GM10266 (cell line): ENCODE data around the gene SYS1.

ENCODE experiments used
- DNase-seq: peaks from one replicate; pipeline ENCODE4 v3.0.0; 2012; ENCODE audit errors: extremely low spot score
- TF ChIP-seq, protein P1 (sequence below): IDR thresholded peaks from 2 replicates; pipeline ENCODE4 v1.5.1; 2012; ENCODE audit warnings: mild to moderate bottlenecking, low read depth; ENCODE audit not compliant: control insufficient read depth, insufficient read depth; ENCODE audit errors: missing control alignments

The SYS1 gene

DNA sequence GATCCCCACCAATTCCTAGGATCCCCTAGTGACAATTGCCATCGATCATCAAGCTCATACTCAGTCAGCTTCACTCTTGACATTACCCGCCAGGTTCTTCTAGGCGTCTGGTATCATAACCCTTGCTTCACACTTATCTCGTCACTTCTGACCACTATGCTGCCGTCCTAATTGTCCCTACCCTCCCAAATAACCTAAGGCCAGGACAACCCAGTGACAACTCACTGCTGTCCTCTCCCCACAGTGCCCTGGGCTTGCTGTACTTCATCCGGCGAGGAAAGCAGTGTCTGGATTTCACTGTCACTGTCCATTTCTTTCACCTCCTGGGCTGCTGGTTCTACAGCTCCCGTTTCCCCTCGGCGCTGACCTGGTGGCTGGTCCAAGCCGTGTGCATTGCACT, 3.7 kb downstream of the SYS1 start:
- DNase-seq, result no peak
- TF ChIP-seq, protein P1, sequence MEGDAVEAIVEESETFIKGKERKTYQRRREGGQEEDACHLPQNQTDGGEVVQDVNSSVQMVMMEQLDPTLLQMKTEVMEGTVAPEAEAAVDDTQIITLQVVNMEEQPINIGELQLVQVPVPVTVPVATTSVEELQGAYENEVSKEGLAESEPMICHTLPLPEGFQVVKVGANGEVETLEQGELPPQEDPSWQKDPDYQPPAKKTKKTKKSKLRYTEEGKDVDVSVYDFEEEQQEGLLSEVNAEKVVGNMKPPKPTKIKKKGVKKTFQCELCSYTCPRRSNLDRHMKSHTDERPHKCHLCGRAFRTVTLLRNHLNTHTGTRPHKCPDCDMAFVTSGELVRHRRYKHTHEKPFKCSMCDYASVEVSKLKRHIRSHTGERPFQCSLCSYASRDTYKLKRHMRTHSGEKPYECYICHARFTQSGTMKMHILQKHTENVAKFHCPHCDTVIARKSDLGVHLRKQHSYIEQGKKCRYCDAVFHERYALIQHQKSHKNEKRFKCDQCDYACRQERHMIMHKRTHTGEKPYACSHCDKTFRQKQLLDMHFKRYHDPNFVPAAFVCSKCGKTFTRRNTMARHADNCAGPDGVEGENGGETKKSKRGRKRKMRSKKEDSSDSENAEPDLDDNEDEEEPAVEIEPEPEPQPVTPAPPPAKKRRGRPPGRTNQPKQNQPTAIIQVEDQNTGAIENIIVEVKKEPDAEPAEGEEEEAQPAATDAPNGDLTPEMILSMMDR, result no peak

DNA sequence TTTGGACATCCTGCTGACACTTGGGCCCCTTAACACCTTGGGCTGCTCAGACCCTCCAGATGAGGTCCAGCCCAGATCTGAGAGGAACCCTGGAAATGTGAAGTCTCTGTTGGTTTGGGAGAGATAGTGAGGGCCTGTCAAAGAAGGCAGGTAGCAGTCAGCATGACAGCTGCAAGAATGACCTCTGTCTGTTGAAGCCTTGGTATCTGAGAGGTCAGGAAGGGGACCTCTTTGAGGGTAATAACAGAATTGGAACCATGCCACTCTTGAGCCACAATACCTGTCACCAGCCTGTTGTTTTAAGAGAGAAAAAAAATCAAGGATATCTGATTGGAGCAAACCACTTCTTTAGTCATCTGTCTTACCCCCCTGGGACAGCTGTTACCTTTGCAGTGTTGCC, 4.2 kb downstream of the SYS1 start:
- DNase-seq, result no peak
- TF ChIP-seq, protein P1, result no peak

DNA sequence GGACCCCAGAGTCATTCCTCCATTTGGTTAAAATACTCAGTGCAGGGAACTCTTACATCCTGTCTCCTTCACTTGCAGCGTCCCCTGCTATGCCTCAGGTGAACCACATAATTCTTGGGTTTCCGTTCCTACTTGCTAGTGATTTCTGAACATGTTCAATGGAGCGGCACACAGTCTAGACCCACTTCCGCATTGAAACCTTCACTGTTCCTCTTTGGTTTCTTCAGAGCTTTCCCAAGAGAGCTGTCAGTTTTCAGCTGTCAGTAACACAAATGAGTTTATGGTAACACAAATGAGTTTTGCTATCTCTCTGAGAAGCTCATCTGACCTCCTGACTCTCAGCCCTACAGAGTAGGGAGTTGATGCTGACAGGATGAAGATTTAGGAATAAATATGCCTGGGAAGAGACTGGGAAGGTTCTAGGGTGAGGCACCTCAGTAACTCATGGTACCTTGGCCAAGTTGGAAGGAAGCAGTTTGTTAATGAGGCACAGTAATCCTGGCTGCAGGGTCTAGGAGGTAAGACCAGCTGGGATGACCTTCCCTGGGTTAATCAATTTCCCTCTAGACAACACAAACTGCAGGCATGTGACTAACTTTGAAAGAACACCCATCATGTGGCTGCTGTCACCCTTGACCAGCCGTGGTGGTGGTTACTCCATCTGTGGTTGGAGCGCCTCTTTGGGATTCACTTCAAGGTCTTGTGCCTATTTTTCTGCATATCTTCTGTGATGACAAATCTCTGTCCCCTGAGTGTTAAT, 5.4 kb downstream of the SYS1 start:
- DNase-seq, result peak; percentile 84
- TF ChIP-seq, protein P1, result no peak

DNA sequence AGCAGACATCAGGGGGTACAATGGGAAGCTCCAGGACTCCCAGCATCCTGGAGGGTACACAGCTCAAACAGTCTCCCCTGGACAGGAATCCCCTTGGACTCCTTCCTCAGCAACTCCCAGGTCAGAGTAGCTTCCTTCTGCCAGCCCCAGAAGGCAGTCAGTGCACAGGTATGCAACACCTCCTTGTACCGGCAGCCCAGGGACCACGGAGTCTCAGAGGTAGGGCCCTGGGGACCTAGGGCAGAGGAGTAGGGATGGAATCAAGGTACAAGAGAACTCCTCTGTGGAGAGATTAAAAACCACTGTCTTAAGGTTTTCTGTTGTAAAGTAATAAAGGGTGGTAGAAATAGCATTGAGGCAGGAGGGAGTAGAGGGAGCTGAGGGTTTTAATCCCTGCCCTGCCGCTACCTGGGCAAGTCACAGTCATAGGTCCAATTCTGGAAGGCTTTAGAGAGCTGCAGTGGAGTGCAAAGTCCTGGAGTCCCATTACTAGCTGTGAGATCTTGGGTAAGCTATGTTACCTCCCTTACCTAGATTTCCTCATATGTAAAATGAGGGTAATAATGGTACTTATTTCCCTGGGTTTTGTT, 7.7 kb downstream of the SYS1 start:
- TF ChIP-seq, protein P1, result no peak
- no peak for DNase-seq

DNA sequence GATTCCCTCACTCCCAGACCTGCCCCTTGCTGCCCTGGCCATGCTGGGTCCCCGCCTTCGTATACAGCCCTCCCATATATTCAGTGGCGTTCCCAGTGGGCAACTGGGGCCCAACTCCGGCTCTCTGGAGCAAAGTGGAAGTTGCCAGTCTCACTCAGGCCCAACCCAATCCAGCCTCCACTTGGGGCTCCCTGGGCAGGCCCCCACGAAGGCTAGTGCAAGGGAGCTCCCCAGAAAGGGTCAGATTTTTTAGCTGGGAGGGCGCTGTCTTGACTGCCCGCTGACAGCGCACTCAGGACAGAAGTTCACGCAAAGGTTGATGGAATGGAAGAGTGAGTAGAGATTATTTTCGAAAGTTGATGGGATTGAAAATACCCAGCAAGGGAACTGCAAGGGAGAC, 9.3 kb downstream of the SYS1 start:
- TF ChIP-seq, protein P1, result no peak

DNA sequence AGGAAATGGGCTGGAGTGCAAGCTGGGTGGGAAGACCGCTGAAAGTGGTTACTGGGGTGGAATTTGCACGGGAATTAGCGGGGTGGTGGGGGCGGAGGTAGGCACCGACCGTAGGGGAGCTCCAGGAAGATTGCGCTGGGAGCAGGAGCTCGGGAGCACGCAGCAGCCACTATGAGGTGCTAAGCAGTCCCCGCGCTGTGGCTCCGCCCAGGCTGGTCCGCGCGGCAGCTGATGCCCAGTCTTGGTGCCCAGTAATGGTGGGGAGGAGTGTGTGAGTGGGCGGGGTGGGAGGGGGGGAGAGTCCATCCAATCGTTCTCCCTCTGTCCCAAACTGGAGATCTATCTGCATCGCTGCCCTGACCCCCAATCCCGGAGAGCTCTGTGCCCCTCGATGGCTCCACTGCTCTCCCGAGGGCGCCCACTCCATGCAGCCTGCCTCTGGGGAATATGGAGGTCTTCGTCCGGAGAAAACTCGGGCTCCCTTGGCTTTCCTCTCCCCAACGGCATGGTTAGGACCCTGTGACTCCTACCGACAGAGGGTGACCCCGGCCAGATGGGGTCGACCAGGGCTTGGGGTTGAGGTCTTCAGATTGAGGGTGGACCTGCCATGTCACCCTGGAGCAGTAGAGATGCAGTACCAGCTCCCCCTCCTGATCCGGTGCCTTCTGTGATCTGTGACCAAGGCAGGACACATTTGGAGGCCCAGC, 9.8 kb downstream of the SYS1 start:
- TF ChIP-seq, protein P1, result no peak
- DNase-seq, result no peak

More for the DNA sequence above, 9.3 kb downstream of the SYS1 start:
- DNase-seq, result no peak

DNA sequence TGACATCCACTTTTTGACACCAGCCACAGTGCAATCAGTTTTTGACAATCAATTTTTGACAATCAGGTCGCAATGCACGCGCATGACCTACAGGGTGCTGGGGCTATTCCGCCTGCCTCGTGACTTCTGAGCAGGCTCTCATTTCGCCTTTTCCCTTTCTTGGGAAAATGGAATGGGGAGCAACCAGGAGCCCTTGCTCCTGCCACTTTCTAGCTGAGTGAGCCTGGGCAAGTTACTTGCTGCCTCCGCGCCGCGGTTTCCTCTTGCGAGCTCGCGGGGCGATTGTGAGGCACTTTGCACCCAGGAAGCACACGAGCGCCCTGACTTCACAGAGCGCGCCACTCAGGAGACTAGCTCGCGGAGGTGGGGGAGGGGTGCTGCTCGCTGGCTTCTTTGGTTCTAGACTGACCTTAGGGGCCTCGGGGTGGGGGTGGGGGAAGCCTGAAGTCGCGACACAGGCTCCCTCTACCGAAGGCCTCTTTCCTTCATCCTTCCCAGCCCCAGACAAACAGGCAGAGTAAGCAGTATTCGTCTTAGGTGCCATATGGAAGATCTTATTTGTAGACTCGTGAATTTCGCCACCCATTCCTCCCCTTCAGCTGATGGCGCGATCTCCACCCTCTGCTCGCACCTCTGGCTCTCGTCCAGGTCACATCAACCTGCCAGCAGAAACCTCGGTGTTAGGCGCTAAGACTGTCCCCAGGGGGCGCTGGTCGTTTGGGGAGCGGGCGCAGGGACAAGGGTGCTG, 10.6 kb downstream of the SYS1 start:
- TF ChIP-seq, protein P1, result peak; percentile 95
- DNase-seq, result peak; percentile 75
